HEK293 (cell line): Measurements from ENCODE around the gene METTL1.
A peak's percentile ranks its signal among the peaks of the same experiment; 100 is the strongest.

Experiments used
- GLI2 ChIP-seq: fragments of 450-650 bp; formaldehyde crosslinking; IDR thresholded peaks from 2 replicates; pipeline ENCODE4; 2017; ENCODE audit warnings: missing biosample characterization, missing genetic modification characterization, low read depth, borderline replicate concordance
- GLIS1 ChIP-seq: fragments of 450-650 bp; formaldehyde crosslinking; IDR thresholded peaks from 2 replicates; pipeline ENCODE4 v1.5.1; 2016; ENCODE audit warnings: missing biosample characterization, missing genetic modification characterization
- GLIS2 ChIP-seq: fragments of 450-650 bp; formaldehyde crosslinking; IDR thresholded peaks from 2 replicates; pipeline ENCODE4 v1.5.1; 2016; ENCODE audit warnings: missing biosample characterization, missing genetic modification characterization
- INSM2 ChIP-seq: fragments of 450-650 bp; formaldehyde crosslinking; IDR thresholded peaks from 2 replicates; pipeline ENCODE4 v1.5.1; 2016; ENCODE audit warnings: missing biosample characterization, missing genetic modification characterization
- KLF1 ChIP-seq: fragments of 450-650 bp; formaldehyde crosslinking; IDR thresholded peaks from 2 replicates; pipeline ENCODE4 v1.5.1; 2016; ENCODE audit warnings: missing biosample characterization, missing genetic modification characterization
- KLF8 ChIP-seq: fragments of 450-650 bp; formaldehyde crosslinking; IDR thresholded peaks from 2 replicates; pipeline ENCODE4 v1.5.1; 2016; ENCODE audit warnings: missing biosample characterization, missing genetic modification characterization
- PRDM4 ChIP-seq: fragments of 450-650 bp; formaldehyde crosslinking; IDR thresholded peaks from 2 replicates; pipeline ENCODE4 v1.5.1; 2017; ENCODE audit warnings: missing biosample characterization, missing genetic modification characterization
- SP2 ChIP-seq: fragments of 450-650 bp; formaldehyde crosslinking; IDR thresholded peaks from 2 replicates; pipeline ENCODE4 v1.5.1; 2016; ENCODE audit warnings: missing biosample characterization, missing genetic modification characterization
- SP3 ChIP-seq: fragments of 450-650 bp; formaldehyde crosslinking; IDR thresholded peaks from 2 replicates; pipeline ENCODE4 v1.5.1; 2016; ENCODE audit warnings: missing biosample characterization, missing genetic modification characterization
- YY1 ChIP-seq: fragments of 450-650 bp; formaldehyde crosslinking; IDR thresholded peaks from 2 replicates; pipeline ENCODE4 v1.5.1; 2018; ENCODE audit warnings: missing biosample characterization, missing genetic modification characterization
- ZNF239 ChIP-seq: fragments of 450-650 bp; formaldehyde crosslinking; IDR thresholded peaks from 2 replicates; pipeline ENCODE4 v1.5.1; 2016; ENCODE audit warnings: missing biosample characterization, missing genetic modification characterization
- ZNF335 ChIP-seq: fragments of 450-650 bp; formaldehyde crosslinking; conservative IDR thresholded peaks from 2 replicates; pipeline ENCODE4 v1.5.1; 2016; ENCODE audit warnings: missing biosample characterization, missing genetic modification characterization
- ZNF433 ChIP-seq: fragments of 450-650 bp; formaldehyde crosslinking; IDR thresholded peaks from 2 replicates; pipeline ENCODE4 v1.5.1; 2016; ENCODE audit warnings: missing biosample characterization, missing genetic modification characterization, low read depth
- ZNF654 ChIP-seq: fragments of 450-650 bp; formaldehyde crosslinking; IDR thresholded peaks from 2 replicates; pipeline ENCODE4 v1.5.1; 2016; ENCODE audit warnings: low read depth, missing biosample characterization, missing genetic modification characterization
- ZSCAN18 ChIP-seq: fragments of 450-650 bp; formaldehyde crosslinking; IDR thresholded peaks from 2 replicates; pipeline ENCODE4 v1.5.1; 2016; ENCODE audit warnings: missing biosample characterization, missing genetic modification characterization
- TF ChIP-seq, protein P1 (sequence below): fragments of 450-650 bp; formaldehyde crosslinking; conservative IDR thresholded peaks from 2 replicates; pipeline ENCODE4 v1.5.1; 2016; ENCODE audit warnings: low read depth, missing biosample characterization, missing genetic modification characterization
- TF ChIP-seq, protein P2 (sequence below): fragments of 450-650 bp; formaldehyde crosslinking; IDR thresholded peaks from 2 replicates; pipeline ENCODE4 v1.5.1; 2017; ENCODE audit warnings: missing biosample characterization, missing genetic modification characterization
- TF ChIP-seq, protein P3 (sequence below): fragments of 450-650 bp; formaldehyde crosslinking; conservative IDR thresholded peaks from 2 replicates; pipeline ENCODE4 v1.5.1; 2016; ENCODE audit warnings: low read depth, missing biosample characterization, missing genetic modification characterization
- TF ChIP-seq, protein P4 (sequence below): fragments of 450-650 bp; formaldehyde crosslinking; IDR thresholded peaks from 2 replicates; pipeline ENCODE4 v1.5.1; 2016; ENCODE audit warnings: missing biosample characterization, missing genetic modification characterization

METTL1 gene

GRCh38 chr12:57744777-57745484, 27.0 kb downstream of the METTL1 start, which contains the start of gene TSPAN31 (continued):
- TF ChIP-seq, protein P1, sequence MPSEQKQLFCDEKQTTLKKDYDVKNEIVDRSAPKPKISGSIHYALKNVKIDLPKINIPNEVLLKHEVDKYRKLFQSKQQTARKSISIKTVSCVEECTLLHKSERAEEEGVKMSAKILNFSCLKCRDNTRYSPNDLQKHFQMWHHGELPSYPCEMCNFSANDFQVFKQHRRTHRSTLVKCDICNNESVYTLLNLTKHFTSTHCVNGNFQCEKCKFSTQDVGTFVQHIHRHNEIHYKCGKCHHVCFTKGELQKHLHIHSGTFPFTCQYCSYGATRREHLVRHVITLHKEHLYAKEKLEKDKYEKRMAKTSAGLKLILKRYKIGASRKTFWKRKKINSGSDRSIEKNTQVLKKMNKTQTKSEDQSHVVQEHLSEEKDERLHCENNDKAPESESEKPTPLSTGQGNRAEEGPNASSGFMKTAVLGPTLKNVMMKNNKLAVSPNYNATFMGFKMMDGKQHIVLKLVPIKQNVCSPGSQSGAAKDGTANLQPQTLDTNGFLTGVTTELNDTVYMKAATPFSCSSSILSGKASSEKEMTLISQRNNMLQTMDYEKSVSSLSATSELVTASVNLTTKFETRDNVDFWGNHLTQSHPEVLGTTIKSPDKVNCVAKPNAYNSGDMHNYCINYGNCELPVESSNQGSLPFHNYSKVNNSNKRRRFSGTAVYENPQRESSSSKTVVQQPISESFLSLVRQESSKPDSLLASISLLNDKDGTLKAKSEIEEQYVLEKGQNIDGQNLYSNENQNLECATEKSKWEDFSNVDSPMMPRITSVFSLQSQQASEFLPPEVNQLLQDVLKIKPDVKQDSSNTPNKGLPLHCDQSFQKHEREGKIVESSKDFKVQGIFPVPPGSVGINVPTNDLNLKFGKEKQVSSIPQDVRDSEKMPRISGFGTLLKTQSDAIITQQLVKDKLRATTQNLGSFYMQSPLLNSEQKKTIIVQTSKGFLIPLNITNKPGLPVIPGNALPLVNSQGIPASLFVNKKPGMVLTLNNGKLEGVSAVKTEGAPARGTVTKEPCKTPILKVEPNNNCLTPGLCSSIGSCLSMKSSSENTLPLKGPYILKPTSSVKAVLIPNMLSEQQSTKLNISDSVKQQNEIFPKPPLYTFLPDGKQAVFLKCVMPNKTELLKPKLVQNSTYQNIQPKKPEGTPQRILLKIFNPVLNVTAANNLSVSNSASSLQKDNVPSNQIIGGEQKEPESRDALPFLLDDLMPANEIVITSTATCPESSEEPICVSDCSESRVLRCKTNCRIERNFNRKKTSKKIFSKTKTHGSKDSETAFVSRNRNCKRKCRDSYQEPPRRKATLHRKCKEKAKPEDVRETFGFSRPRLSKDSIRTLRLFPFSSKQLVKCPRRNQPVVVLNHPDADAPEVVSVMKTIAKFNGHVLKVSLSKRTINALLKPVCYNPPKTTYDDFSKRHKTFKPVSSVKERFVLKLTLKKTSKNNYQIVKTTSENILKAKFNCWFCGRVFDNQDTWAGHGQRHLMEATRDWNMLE (tag by site-specific recombination) = peak; percentile 95
- no peak for TF ChIP-seq ZNF239
- TF ChIP-seq GLIS1 (tag by site-specific recombination) = no peak
- TF ChIP-seq, protein P2, sequence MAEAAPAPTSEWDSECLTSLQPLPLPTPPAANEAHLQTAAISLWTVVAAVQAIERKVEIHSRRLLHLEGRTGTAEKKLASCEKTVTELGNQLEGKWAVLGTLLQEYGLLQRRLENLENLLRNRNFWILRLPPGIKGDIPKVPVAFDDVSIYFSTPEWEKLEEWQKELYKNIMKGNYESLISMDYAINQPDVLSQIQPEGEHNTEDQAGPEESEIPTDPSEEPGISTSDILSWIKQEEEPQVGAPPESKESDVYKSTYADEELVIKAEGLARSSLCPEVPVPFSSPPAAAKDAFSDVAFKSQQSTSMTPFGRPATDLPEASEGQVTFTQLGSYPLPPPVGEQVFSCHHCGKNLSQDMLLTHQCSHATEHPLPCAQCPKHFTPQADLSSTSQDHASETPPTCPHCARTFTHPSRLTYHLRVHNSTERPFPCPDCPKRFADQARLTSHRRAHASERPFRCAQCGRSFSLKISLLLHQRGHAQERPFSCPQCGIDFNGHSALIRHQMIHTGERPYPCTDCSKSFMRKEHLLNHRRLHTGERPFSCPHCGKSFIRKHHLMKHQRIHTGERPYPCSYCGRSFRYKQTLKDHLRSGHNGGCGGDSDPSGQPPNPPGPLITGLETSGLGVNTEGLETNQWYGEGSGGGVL (tag by site-specific recombination) = peak; percentile 75
- TF ChIP-seq INSM2 = no peak
- TF ChIP-seq, protein P3, sequence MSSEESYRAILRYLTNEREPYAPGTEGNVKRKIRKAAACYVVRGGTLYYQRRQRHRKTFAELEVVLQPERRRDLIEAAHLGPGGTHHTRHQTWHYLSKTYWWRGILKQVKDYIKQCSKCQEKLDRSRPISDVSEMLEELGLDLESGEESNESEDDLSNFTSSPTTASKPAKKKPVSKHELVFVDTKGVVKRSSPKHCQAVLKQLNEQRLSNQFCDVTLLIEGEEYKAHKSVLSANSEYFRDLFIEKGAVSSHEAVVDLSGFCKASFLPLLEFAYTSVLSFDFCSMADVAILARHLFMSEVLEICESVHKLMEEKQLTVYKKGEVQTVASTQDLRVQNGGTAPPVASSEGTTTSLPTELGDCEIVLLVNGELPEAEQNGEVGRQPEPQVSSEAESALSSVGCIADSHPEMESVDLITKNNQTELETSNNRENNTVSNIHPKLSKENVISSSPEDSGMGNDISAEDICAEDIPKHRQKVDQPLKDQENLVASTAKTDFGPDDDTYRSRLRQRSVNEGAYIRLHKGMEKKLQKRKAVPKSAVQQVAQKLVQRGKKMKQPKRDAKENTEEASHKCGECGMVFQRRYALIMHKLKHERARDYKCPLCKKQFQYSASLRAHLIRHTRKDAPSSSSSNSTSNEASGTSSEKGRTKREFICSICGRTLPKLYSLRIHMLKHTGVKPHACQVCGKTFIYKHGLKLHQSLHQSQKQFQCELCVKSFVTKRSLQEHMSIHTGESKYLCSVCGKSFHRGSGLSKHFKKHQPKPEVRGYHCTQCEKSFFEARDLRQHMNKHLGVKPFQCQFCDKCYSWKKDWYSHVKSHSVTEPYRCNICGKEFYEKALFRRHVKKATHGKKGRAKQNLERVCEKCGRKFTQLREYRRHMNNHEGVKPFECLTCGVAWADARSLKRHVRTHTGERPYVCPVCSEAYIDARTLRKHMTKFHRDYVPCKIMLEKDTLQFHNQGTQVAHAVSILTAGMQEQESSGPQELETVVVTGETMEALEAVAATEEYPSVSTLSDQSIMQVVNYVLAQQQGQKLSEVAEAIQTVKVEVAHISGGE (tag by site-specific recombination) = peak; percentile 98
- TF ChIP-seq PRDM4 (tag by site-specific recombination) = peak; percentile 71; the same call in 1 of the 2 replicates
- TF ChIP-seq KLF8 (tag by site-specific recombination) = no peak
- TF ChIP-seq, protein P4, sequence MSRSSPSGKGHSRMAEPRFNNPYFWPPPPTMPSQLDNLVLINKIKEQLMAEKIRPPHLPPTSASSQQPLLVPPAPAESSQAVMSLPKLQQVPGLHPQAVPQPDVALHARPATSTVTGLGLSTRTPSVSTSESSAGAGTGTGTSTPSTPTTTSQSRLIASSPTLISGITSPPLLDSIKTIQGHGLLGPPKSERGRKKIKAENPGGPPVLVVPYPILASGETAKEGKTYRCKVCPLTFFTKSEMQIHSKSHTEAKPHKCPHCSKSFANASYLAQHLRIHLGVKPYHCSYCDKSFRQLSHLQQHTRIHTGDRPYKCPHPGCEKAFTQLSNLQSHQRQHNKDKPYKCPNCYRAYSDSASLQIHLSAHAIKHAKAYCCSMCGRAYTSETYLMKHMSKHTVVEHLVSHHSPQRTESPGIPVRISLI (tag by site-specific recombination) = no peak
- TF ChIP-seq SP2 (tag by site-specific recombination) = peak; percentile 93
- TF ChIP-seq YY1 = no peak
- no peak for TF ChIP-seq ZNF433
- TF ChIP-seq ZNF335 (tag by site-specific recombination) = peak; percentile 84
- 0 out of 2 replicates have a peak, but pooled peaks have one; percentile 3 for TF ChIP-seq ZSCAN18 (tag by site-specific recombination)
- no peak for TF ChIP-seq GLI2
- TF ChIP-seq GLIS2 = peak; percentile 83
- no peak for TF ChIP-seq ZNF654 (tag by site-specific recombination)
- no peak for TF ChIP-seq KLF1
- peak; percentile 82; the same call in 1 of the 2 replicates for TF ChIP-seq SP3 (tag by site-specific recombination)
